ENCODE measurements around the gene TMEM233.
A peak's percentile ranks its signal among the peaks of the same experiment; 100 is the strongest.

TMEM233 gene

DNA sequence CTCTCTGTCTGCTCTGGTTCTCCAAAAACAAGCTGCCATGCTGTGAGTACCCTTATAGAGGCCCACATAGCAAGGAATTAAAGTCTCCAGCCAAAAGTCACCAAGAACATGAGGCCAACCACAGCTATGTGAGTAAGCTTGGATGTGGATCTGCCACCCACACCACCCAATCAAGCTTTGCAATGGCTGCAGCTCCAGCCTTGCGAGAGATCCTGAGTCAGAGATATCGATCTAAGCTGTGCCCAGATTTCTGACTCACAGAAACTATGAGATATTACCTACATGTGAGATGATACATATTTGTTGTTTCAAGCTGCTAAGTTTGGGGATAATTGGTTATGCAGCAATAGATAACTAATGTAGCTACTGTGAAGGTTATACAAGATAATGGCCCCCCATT is 15.5 kb upstream of the TMEM233 start:
- no peaks in the 10 kb centered on the region for H3K4me1 ChIP-seq (ENCODE audit: insufficient read depth, low read length)
- no peak overlapping the region for H3K27ac ChIP-seq (ENCODE audit: low read depth, low read length)
- H3K4me3 ChIP-seq (ENCODE audit: low read length) = no peak overlapping the region
- H3K27me3 ChIP-seq (ENCODE audit: insufficient read depth, low read length) = 0 out of 2 replicates have a peak, but pooled peaks cover 3% of the 10 kb centered on the region
- 96% methylated on average over 2 of the region's 2 CpGs for WGBS
- no peaks in the 10 kb centered on the region for H3K9me3 ChIP-seq (ENCODE audit: insufficient read depth, low read depth, low read length)
- no peak overlapping the region for H3K9ac ChIP-seq (ENCODE audit: low read depth, low read length)
- H3K36me3 ChIP-seq (ENCODE audit: insufficient read depth, low read length) = no peaks in the 10 kb centered on the region

DNA sequence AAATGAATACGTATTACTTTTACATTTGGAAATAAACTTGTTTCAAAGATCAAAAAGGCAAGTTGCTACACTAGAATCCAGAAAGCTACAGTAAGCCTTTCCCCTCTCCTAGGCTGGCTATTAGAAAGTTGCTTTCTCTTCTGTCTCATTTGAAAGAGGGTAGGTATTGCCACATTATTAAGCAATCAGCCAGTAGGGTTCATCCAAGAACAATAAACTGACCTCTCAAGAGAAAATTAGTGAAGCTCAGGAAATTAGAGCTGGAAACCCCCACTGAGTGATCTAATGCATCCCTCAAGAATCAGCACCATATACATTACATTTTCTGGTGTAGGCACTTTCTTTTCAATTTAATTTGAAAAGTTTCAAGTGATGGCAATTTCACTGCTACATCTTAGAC is 4.5 kb upstream of the TMEM233 start:
- H3K4me3 ChIP-seq (ENCODE audit: low read length) = no peak overlapping the region
- H3K36me3 ChIP-seq (ENCODE audit: insufficient read depth, low read length) = no peaks in the 10 kb centered on the region
- H3K27me3 ChIP-seq (ENCODE audit: insufficient read depth, low read length) = peaks cover 43% of the 10 kb centered on the region
- no peak overlapping the region for H3K27ac ChIP-seq (ENCODE audit: low read depth, low read length)
- no peaks in the 10 kb centered on the region for H3K9me3 ChIP-seq (ENCODE audit: insufficient read depth, low read depth, low read length)
- WGBS = no CpG with 5 or more reads among the region's 1 CpG
- H3K4me1 ChIP-seq (ENCODE audit: insufficient read depth, low read length) = 0 out of 2 replicates have a peak, but pooled peaks cover 3% of the 10 kb centered on the region
- no peak overlapping the region for H3K9ac ChIP-seq (ENCODE audit: low read depth, low read length)

DNA sequence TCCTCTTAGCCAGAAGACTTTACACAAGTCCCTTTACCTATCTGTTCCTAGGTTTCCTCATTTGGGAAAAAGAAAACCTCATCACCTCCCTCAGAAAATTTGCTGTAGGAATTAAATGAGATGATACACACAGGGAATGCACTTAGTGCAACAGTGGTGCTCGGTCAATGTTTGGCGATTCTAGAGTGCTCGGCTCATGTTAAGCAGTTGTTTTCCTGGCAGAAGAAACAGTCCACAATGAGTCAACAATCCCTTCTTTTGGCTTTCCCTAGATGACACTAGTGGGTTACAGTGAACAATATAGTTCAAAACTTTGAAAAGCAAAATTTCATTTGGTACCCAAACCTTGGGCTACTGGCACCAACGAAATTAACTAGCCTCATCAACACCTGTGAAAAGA is 3.9 kb upstream of the TMEM233 start:
- WGBS = 99% methylated on average over 3 of the region's 4 CpGs
- Histone ChIP-seq H3K9me3 (ENCODE audit: insufficient read depth, low read depth, low read length) (no peaks in the 10 kb centered on the region), H3K27me3 (ENCODE audit: insufficient read depth, low read length) (peaks cover 49% of the 10 kb centered on the region)

DNA sequence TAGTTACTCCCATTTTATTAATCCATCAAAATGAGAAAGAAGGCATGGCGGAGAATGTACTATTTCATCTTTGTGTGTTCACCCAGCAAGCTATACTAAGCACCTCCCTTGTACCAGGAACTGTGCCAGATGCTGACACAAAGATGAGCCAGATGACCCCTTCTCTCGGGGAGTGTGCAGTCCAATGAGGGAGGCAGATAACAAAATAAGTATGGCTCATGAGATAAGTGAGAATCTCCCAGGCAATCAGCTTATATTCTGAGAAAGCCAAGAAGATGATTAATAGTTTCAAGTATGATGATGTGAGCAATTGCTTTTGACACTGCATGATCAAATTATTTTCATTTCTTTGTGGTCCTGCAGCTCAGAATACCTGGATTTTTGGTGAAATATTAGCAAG is 1.3 kb upstream of the TMEM233 start:
- Histone ChIP-seq H3K9me3 (ENCODE audit: insufficient read depth, low read depth, low read length) (no peaks in the 10 kb centered on the region), H3K27me3 (ENCODE audit: insufficient read depth, low read length) (peaks cover 75% of the 10 kb centered on the region), H3K36me3 (ENCODE audit: insufficient read depth, low read length) (no peaks in the 10 kb centered on the region), H3K4me3 (ENCODE audit: low read length) (no peak overlapping the region), H3K9ac (ENCODE audit: low read depth, low read length) (no peak overlapping the region), H3K27ac (ENCODE audit: low read depth, low read length) (no peak overlapping the region), H3K4me1 (ENCODE audit: insufficient read depth, low read length) (0 out of 2 replicates have a peak, but pooled peaks cover 3% of the 10 kb centered on the region)
- WGBS = 96% methylated on average over 2 of the region's 2 CpGs

More for the DNA sequence above, 3.9 kb upstream of the TMEM233 start:
- Histone ChIP-seq H3K9ac (ENCODE audit: low read depth, low read length) (no peak overlapping the region), H3K4me1 (ENCODE audit: insufficient read depth, low read length) (0 out of 2 replicates have a peak, but pooled peaks cover 3% of the 10 kb centered on the region), H3K36me3 (ENCODE audit: insufficient read depth, low read length) (no peaks in the 10 kb centered on the region), H3K4me3 (ENCODE audit: low read length) (no peak overlapping the region), H3K27ac (ENCODE audit: low read depth, low read length) (no peak overlapping the region)

DNA sequence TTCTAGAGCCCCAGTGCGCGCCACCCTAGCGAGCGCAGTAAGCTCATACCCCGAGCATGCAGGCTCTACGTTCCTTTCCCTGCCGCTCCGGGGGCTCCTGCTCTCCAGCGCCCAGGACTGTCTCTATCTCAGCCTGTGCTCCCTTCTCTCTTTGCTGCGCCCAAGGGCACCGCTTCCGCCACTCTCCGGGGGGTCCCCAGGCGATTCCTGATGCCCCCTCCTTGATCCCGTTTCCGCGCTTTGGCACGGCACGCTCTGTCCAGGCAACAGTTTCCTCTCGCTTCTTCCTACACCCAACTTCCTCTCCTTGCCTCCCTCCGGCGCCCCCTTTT is 791 bp downstream of the TMEM233 start:
- Histone ChIP-seq H3K27me3 (ENCODE audit: insufficient read depth, low read length) (peaks cover 96% of the 10 kb centered on the region), H3K4me1 (ENCODE audit: insufficient read depth, low read length) (0 out of 2 replicates have a peak, but pooled peaks cover 3% of the 10 kb centered on the region), H3K9me3 (ENCODE audit: insufficient read depth, low read depth, low read length) (no peaks in the 10 kb centered on the region), H3K9ac (ENCODE audit: low read depth, low read length) (peak overlapping the region; percentile 21; the same call in 1 of the 2 replicates), H3K36me3 (ENCODE audit: insufficient read depth, low read length) (no peaks in the 10 kb centered on the region), H3K4me3 (ENCODE audit: low read length) (peak overlapping the region; percentile 67), H3K27ac (ENCODE audit: low read depth, low read length) (no peak overlapping the region)
- WGBS = under 1% methylated on average over 22 of the region's 22 CpGs

DNA sequence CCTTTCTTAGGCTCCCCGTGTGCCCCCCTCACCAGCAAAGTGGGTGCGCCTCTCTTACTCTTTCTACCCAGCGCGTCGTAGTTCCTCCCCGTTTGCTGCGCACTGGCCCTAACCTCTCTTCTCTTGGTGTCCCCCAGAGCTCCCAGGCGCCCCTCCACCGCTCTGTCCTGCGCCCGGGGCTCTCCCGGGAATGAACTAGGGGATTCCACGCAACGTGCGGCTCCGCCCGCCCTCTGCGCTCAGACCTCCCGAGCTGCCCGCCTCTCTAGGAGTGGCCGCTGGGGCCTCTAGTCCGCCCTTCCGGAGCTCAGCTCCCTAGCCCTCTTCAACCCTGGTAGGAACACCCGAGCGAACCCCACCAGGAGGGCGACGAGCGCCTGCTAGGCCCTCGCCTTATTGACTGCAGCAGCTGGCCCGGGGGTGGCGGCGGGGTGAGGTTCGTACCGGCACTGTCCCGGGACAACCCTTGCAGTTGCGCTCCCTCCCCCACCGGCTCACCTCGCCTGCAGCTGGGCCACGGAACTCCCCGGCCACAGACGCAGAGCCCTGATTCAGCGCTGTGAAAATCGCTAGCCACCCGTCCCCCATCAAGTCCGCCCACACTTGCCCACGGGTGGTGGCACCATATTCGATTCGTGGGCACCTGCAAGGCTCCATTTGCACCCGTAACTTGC is 1.3 kb downstream of the TMEM233 start:
- no peaks in the 10 kb centered on the region for H3K36me3 ChIP-seq (ENCODE audit: insufficient read depth, low read length)
- no peak overlapping the region for H3K27ac ChIP-seq (ENCODE audit: low read depth, low read length)
- WGBS = 1% methylated on average over 49 of the region's 49 CpGs
- H3K9ac ChIP-seq (ENCODE audit: low read depth, low read length) = peak overlapping the region; percentile 21; the same call in 1 of the 2 replicates
- peak overlapping the region; percentile 67 for H3K4me3 ChIP-seq (ENCODE audit: low read length)
- 0 out of 2 replicates have a peak, but pooled peaks cover 3% of the 10 kb centered on the region for H3K4me1 ChIP-seq (ENCODE audit: insufficient read depth, low read length)
- peaks cover 97% of the 10 kb centered on the region for H3K27me3 ChIP-seq (ENCODE audit: insufficient read depth, low read length)
- no peaks in the 10 kb centered on the region for H3K9me3 ChIP-seq (ENCODE audit: insufficient read depth, low read depth, low read length)

DNA sequence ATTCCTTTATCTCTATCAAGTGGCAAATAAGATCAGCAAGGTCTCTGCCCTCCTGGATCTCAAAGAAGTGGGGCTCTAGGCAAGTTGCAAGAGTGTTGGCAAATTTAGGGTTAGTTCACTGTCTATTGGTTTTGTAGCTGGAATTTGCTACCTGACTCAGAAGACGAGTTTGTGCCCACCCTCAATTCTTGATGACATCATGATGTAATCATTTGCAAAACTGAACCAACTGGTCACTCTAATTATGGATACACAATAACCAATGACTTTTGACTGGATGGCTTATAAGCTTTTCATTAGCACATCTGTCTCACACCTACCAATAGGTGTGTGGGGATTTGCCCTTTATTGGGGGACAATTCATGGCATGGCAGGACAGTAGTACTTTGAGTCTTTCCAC is 4.6 kb downstream of the TMEM233 start:
- Histone ChIP-seq H3K4me3 (ENCODE audit: low read length) (no peak overlapping the region), H3K27me3 (ENCODE audit: insufficient read depth, low read length) (peaks cover 71% of the 10 kb centered on the region), H3K36me3 (ENCODE audit: insufficient read depth, low read length) (no peaks in the 10 kb centered on the region), H3K9ac (ENCODE audit: low read depth, low read length) (no peak overlapping the region), H3K4me1 (ENCODE audit: insufficient read depth, low read length) (0 out of 2 replicates have a peak, but pooled peaks cover 3% of the 10 kb centered on the region), H3K9me3 (ENCODE audit: insufficient read depth, low read depth, low read length) (no peaks in the 10 kb centered on the region), H3K27ac (ENCODE audit: low read depth, low read length) (no peak overlapping the region)
- 81% methylated on average over 1 of the region's 1 CpG for WGBS

DNA sequence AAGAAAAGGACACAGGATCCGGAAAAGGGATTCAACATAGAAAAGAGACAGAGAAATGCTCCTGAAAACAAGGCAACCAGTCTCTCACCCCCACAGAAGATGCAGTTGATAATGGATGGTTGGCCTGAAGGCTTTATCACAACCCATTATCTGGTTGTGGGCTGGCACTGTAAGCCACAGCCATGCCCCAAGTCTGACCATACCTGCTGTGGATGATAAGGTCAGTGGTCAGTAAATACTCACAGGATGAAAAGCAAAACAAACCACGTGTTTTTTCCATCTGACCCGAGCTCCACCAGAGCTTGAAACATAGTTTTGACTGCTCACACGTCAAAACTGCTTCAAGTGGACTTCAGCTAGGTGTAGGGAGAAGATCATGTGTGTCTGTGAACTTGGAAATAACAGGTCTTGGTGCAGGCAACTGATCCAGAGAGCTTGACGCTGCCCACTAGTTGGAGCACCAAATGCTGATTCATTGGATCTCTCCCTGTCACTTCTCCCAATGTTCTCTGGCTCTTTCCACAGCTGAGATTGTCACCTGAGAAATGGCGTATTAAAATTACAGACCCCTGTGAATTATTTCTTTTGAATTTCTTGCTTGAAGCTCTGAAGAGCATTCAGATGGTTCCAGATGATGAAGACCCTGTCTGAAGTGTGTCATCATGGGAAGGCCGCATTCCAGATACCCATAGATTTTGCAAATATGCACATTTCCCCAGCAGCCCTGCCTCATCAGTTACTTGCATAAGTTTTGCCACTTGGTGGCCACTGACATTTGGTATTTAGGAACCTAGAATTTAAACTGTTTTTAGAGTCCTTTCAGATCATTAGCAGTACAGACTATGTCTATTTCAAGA is 8.5 kb downstream of the TMEM233 start:
- H3K4me3 ChIP-seq (ENCODE audit: low read length) = no peak overlapping the region
- WGBS = 88% methylated on average over 6 of the region's 7 CpGs
- no peaks in the 10 kb centered on the region for H3K9me3 ChIP-seq (ENCODE audit: insufficient read depth, low read depth, low read length)

DNA sequence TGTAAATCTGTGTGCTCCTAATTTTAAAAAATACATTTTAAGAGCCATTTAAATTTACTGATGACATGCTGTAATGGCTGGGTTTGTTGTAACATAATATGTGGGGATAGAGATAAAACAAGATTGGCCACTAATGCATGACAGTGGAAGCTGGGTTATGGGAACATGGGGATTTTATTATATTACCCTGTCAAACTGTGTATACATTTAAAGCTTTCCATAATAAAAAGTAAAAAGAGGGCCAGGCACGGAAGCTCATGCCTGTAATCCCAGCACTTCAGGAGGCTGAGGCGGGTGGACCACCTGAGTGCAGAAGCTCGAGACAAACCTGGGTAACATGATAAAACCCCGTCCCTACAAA is 9.1 kb downstream of the TMEM233 start:
- H3K9ac ChIP-seq (ENCODE audit: low read depth, low read length) = no peak overlapping the region
- no peaks in the 10 kb centered on the region for H3K9me3 ChIP-seq (ENCODE audit: insufficient read depth, low read depth, low read length)
- H3K27ac ChIP-seq (ENCODE audit: low read depth, low read length) = no peak overlapping the region
- H3K4me1 ChIP-seq (ENCODE audit: insufficient read depth, low read length) = no peaks in the 10 kb centered on the region
- no peak overlapping the region for H3K4me3 ChIP-seq (ENCODE audit: low read length)
- WGBS = 90% methylated on average over 3 of the region's 4 CpGs
- no peaks in the 10 kb centered on the region for H3K36me3 ChIP-seq (ENCODE audit: insufficient read depth, low read length)
- peaks cover 26% of the 10 kb centered on the region for H3K27me3 ChIP-seq (ENCODE audit: insufficient read depth, low read length)

More for the DNA sequence above, 8.5 kb downstream of the TMEM233 start:
- Histone ChIP-seq H3K4me1 (ENCODE audit: insufficient read depth, low read length) (no peaks in the 10 kb centered on the region), H3K36me3 (ENCODE audit: insufficient read depth, low read length) (no peaks in the 10 kb centered on the region), H3K27me3 (ENCODE audit: insufficient read depth, low read length) (peaks cover 32% of the 10 kb centered on the region), H3K9ac (ENCODE audit: low read depth, low read length) (no peak overlapping the region), H3K27ac (ENCODE audit: low read depth, low read length) (no peak overlapping the region)

DNA sequence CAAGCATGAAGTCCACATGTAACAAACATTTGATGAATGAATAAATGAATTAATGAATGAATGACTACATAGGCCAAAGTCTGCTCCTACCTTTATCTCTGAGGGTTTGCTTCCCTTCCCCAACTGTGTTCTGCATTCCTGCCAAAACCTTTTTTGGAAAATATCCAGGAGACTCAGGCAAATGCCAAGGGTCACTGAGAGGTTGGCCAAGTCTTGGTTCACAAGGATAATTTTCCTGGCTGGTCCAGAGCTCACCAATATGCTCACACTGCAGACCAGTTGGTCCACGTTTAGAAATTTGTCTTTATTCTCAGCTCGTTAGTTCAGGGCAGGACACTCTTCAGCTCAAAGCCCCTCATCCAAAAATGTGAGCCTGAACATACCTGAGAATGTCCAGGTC is 10.2 kb downstream of the TMEM233 start:
- H3K36me3 ChIP-seq (ENCODE audit: insufficient read depth, low read length) = no peaks in the 10 kb centered on the region
- H3K9me3 ChIP-seq (ENCODE audit: insufficient read depth, low read depth, low read length) = no peaks in the 10 kb centered on the region
- H3K27me3 ChIP-seq (ENCODE audit: insufficient read depth, low read length) = peaks cover 15% of the 10 kb centered on the region
- 87% methylated on average over 2 of the region's 2 CpGs for WGBS
- no peaks in the 10 kb centered on the region for H3K4me1 ChIP-seq (ENCODE audit: insufficient read depth, low read length)
- no peak overlapping the region for H3K27ac ChIP-seq (ENCODE audit: low read depth, low read length)
- H3K4me3 ChIP-seq (ENCODE audit: low read length) = no peak overlapping the region
- H3K9ac ChIP-seq (ENCODE audit: low read depth, low read length) = no peak overlapping the region

DNA sequence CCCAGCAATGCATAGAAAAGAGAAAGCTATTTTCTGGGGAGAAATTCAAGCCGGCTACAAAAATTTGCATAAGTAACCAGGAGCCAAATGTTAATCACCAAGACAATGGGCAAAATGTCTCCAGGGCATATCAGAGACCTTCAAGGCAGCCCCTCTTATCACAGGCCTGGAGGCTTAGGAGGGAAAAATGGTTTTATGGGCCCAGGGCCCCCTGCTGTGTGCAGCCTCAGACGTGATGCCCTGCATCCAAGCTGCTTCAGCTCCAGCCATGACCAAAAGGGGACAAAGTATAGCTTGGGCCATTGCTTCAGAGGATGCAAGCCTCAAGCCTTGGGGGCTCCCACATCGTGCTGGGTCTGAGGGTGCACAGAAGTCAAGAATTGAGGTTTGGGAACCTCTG is 15.8 kb downstream of the TMEM233 start:
- 72% methylated on average over 3 of the region's 3 CpGs for WGBS
- Histone ChIP-seq H3K27me3 (ENCODE audit: insufficient read depth, low read length) (no peaks in the 10 kb centered on the region), H3K36me3 (ENCODE audit: insufficient read depth, low read length) (no peaks in the 10 kb centered on the region), H3K9me3 (ENCODE audit: insufficient read depth, low read depth, low read length) (peaks cover 12% of the 10 kb centered on the region), H3K9ac (ENCODE audit: low read depth, low read length) (no peak overlapping the region), H3K27ac (ENCODE audit: low read depth, low read length) (no peak overlapping the region), H3K4me3 (ENCODE audit: low read length) (no peak overlapping the region), H3K4me1 (ENCODE audit: insufficient read depth, low read length) (no peaks in the 10 kb centered on the region)
